ENCODE measurements around the gene TOR4A. TPM values are rescaled to one million over a fixed set of nuclear protein-coding genes. Genes with fewer than 3 reads are reported as not detected.

Gene TOR4A
- total and polyA plus RNA-seq, 9 donors, result 0.85 to 16.3 (median 8.2) TPM

DNA sequence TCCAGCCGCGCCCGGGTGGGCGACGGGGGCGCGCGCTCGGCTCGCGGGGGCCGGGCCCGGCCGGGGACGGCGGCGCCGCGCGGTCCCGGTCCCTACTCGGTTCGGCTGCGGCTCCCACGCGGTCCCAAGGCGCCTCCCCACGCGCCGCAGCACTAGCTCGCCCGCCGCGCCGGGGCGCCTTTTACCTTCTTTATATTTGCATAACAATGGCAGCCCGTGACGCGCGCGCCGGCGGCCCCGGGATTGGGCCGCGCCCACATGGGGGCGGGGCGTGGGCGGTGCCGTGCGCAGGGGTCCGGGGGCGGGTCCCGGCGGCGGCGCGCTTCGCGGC is 24.6 kb downstream of the TOR4A start, which contains the start of gene NRARP:
Gene NRARP, minus strand, starts transcription at position 154 of the 331 bp plus-strand sequence. CDS start 343 bp downstream, outside the sequence.
- TF ChIP-seq POLR2A (IDR thresholded peaks at IDR 0.05) (no peak), EP300 (IDR thresholded peaks at IDR 0.05) (no peak)
- TF ChIP-seq, protein P1, sequence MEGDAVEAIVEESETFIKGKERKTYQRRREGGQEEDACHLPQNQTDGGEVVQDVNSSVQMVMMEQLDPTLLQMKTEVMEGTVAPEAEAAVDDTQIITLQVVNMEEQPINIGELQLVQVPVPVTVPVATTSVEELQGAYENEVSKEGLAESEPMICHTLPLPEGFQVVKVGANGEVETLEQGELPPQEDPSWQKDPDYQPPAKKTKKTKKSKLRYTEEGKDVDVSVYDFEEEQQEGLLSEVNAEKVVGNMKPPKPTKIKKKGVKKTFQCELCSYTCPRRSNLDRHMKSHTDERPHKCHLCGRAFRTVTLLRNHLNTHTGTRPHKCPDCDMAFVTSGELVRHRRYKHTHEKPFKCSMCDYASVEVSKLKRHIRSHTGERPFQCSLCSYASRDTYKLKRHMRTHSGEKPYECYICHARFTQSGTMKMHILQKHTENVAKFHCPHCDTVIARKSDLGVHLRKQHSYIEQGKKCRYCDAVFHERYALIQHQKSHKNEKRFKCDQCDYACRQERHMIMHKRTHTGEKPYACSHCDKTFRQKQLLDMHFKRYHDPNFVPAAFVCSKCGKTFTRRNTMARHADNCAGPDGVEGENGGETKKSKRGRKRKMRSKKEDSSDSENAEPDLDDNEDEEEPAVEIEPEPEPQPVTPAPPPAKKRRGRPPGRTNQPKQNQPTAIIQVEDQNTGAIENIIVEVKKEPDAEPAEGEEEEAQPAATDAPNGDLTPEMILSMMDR (IDR thresholded peaks at IDR 0.05), result no peak
- H3K4me1 ChIP-seq (ENCODE audit: insufficient read depth), result peaks cover 14% of the 10 kb centered on the region
- H3K9me3 ChIP-seq, result no peaks in the 10 kb centered on the region
- DNase-seq, result peak; percentile 82 to 93 (median 90)
- intact Hi-C loops (cut with DNase I), result loop anchor here in 2 of 4 donors (5.0 kb wide), 2 partner anchors 105 to 145 kb away; no protein-coding TSS in a partner anchor
- H3K27ac ChIP-seq, result peak within 1 kb of the TSS in 1 of 2 donors; percentile 25
- no peaks in the 10 kb centered on the region for H3K36me3 ChIP-seq
- peak within 1 kb of the TSS; percentile 37 for H3K4me3 ChIP-seq
- H3K27me3 ChIP-seq, result peaks cover 11% of the 10 kb centered on the region
- WGBS, 3 donors, result 0 to 2% (median 1%) methylated on average over 24 to 60 of the region's 60 CpGs

DNA sequence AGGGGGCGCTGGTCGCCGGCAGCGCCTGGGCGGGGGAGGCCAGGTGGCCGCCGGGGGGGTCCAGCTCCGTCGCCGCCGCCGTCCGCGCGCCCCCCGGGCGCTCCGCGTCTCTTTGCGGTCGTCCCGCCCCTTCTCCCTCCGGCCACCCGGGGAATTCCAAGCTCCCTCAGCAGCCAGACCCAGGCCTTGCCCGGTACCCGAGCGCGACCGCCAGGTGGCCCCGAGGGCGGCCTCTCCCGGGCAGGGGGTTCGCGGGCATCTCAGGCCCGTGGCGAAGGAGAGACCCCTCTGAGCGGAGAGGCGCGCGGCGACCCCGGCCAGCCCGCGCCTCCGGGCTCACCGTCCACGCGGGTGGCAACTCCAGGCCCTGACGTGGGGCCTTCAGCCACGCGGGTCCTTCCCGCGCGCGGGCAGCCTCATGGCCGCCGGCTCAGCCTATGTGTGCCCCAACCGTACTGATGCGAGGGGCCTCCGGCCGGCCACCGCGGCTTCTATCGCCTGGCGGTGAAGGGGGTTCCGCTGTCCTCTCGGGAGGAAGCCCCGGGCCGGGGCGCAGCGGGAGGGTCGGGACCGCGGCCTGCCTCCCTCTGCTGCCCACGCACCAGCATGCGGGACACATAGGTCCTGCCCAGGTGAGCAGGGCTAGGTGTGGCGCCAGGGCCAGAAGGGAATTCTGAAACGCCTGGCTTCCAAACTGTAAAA is 25.1 kb downstream of the TOR4A start:
- peak in 2 of 5 donors; percentile 20 to 25 for DNase-seq
- intact Hi-C loops (cut with DNase I), result loop anchor here in 2 of 4 donors (5.0 kb wide), 2 partner anchors 105 to 145 kb away; no protein-coding TSS in a partner anchor
- Histone ChIP-seq H3K4me1 (ENCODE audit: insufficient read depth) (peaks cover 19% of the 10 kb centered on the region), H3K36me3 (no peaks in the 10 kb centered on the region), H3K4me3 (peak overlapping the region; percentile 26), H3K9me3 (no peaks in the 10 kb centered on the region), H3K27me3 (peaks cover 11% of the 10 kb centered on the region), H3K27ac (peak overlapping the region in 1 of 2 donors; percentile 25)
- no peak for TF ChIP-seq EP300 (IDR thresholded peaks at IDR 0.05)
- TF ChIP-seq, protein P1 (IDR thresholded peaks at IDR 0.05), result peak in 1 of 3 donors; percentile 55
- whole genome bisulfite sequencing, 3 donors, result 3 to 6% (median 6%) methylated on average over 37 to 78 of the region's 78 CpGs

DNA sequence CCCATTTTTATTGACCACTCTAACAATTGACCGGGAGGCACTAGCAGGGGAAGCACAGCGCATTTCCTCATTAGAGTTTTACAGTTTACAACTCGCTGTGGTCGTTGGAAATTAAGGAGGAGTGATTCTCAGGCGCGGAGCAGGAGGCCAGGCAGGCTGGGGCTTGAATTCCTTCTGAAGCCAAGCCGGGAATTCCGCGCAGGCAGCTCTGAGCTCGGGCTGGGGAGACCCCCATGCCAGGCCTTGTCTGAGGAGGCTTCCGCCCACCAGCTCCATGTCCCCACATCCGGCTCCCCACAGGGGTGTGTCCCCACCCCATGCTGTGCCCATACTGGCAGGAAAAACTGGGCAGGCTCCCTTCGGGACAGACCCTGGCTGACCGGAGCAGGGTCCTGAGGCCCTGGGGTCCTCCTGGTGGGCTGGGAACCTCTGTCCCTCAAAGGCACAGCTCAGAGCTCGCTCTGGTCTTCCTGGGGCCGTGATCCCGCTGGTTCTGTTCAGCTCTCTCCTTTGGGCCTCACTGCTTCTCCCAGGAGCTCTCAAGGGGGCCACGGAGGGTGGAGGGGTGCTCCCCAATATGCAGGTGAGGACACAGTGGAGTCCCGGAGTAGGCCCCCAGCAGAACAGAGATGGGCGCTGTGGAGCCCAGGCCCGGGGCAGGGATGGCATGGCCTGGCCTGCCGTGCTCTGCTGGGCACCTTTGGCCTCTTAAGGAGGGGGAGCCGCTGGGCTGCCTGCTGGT is 25.8 kb downstream of the TOR4A start:
- intact Hi-C loops (cut with DNase I), result loop anchor here in 2 of 4 donors (5.0 kb wide), 2 partner anchors 104 to 144 kb away; no protein-coding TSS in a partner anchor
- no peak overlapping the region for H3K27ac ChIP-seq
- TF ChIP-seq, protein P1 (IDR thresholded peaks at IDR 0.05), result no peak
- TF ChIP-seq EP300 (IDR thresholded peaks at IDR 0.05), result no peak
- TF ChIP-seq POLR2A (IDR thresholded peaks at IDR 0.05), result no peak
- H3K36me3 ChIP-seq, result no peaks in the 10 kb centered on the region
- peaks cover 19% of the 10 kb centered on the region for H3K4me1 ChIP-seq (ENCODE audit: insufficient read depth)
- H3K27me3 ChIP-seq, result peaks cover 7% of the 10 kb centered on the region
- 53 to 58% (median 57%) methylated on average over 19 to 23 of the region's 23 CpGs for WGBS, 3 donors
- DNase-seq, result peak in 4 of 5 donors; percentile 13 to 44 (median 39)
- no peaks in the 10 kb centered on the region for H3K9me3 ChIP-seq
- H3K4me3 ChIP-seq, result no peak overlapping the region

DNA sequence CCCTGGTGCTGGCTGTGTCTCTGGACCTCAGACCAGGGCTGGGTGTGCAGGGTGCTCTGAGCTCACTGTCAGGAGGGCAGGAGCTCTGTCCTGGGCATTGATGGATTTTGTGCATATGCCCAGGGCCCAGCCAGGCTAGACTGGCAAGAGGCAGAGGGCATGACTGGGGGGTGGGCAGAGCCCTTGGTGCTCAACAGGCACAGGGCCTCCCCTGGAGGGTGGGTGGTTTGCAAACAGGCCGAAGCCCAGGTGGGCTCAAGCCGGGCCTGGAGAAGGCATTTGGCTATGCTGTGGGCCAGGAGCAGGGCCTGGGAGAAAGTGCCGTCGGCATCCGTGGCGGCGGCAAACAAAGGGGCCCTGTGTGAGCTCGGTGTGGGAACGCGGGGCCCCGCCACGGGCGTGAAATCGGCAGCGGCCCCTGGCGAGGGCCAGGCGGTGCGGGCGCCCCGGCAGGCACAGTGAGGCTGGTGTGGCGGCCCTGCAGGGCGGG is 26.4 kb downstream of the TOR4A start:
- TF ChIP-seq, protein P1 (IDR thresholded peaks at IDR 0.05), result no peak
- TF ChIP-seq EP300 (IDR thresholded peaks at IDR 0.05), result no peak
- TF ChIP-seq POLR2A (IDR thresholded peaks at IDR 0.05), result no peak
- H3K27me3 ChIP-seq, result peaks cover 5% of the 10 kb centered on the region
- 92 to 95% (median 93%) methylated on average over 20 to 22 of the region's 22 CpGs for WGBS, 3 donors

More for the DNA sequence above, 26.4 kb downstream of the TOR4A start:
- no peaks in the 10 kb centered on the region for H3K36me3 ChIP-seq
- H3K9me3 ChIP-seq, result no peaks in the 10 kb centered on the region
- H3K4me3 ChIP-seq, result no peak overlapping the region
- intact Hi-C loops (cut with DNase I), result loop anchor here in 2 of 4 donors (5.0 kb wide), 2 partner anchors 103 to 143 kb away; no protein-coding TSS in a partner anchor
- no peak overlapping the region for H3K27ac ChIP-seq
- peaks cover 19% of the 10 kb centered on the region for H3K4me1 ChIP-seq (ENCODE audit: insufficient read depth)
- peak in 3 of 5 donors; percentile 11 to 40 (median 26) for DNase-seq

Data from ovary (tissue), 9 donors.